Thoracic aorta (tissue), 2 donors: ENCODE results near the gene CYP19A1. TPM values are rescaled to one million over a fixed set of nuclear protein-coding genes. Genes with fewer than 3 reads are reported as not detected.

Source experiments
- ATAC-seq: fragments of 150-250 bp; one replicate; pipeline ENCODE4 v1.8.0; 2017; ENCODE audit warnings: low read depth; ENCODE audit not compliant: insufficient number of reproducible peaks, low FRiP score
- DNase-seq: peaks from one replicate; pipeline ENCODE4 v3.0.0-alpha.2; 2020; ENCODE audit warnings: low spot score
- H3K27ac ChIP-seq, 2 donors: fragments of 200-600 bp; sonication (generic); 1 replicate in 1 of 2; 2 replicates in 1 of 2; pipeline ENCODE4 v1.5.1; 2016; ENCODE audit warnings: mild to moderate bottlenecking in 2 of 2, moderate library complexity in 2 of 2
- H3K27me3 ChIP-seq: fragments of 200-600 bp; sonication (generic); replicated peaks from 2 replicates; pipeline ENCODE4 v1.6.0; 2016; ENCODE audit warnings: mild to moderate bottlenecking; ENCODE audit not compliant: insufficient read depth
- H3K36me3 ChIP-seq: fragments of 200-600 bp; sonication (generic); one replicate; pipeline ENCODE4 v1.5.1; 2016
- H3K4me1 ChIP-seq, 2 donors: fragments of 200-600 bp; sonication (generic); 1 replicate in 1 of 2; 2 replicates in 1 of 2; pipeline versions ENCODE4 v1.5.1 to v1.6.0; 2016; ENCODE audit warnings: low read depth in 2 of 2, mild to moderate bottlenecking in 1 of 2; ENCODE audit not compliant: control insufficient read depth in 1 of 2
- H3K4me3 ChIP-seq: fragments of 200-600 bp; sonication (generic); 2 replicates; pipeline ENCODE4 v1.5.1; 2016; ENCODE audit warnings: mild to moderate bottlenecking
- H3K9me3 ChIP-seq: fragments of 200-600 bp; sonication (generic); 2 replicates; pipeline ENCODE4 v1.5.1; 2016
- total RNA-seq, 2 donors: library from RNA; depleted of rRNA; stranded (reverse); fragments of >200 nt; gene quantifications; one replicate each; pipeline versions ENCODE4 v1.1.0 to v1.2.3, GENCODE V29; 2016
- TF ChIP-seq, protein P1 (sequence below): fragments of 200-600 bp; sonication (generic); IDR thresholded peaks from one replicate; pipeline ENCODE4 v1.5.1; 2019; ENCODE audit warnings: antibody characterized with exemption

The CYP19A1 gene
- total RNA-seq, 2 donors from 2014 or later = 0.54 to 3.1 TPM

DNA sequence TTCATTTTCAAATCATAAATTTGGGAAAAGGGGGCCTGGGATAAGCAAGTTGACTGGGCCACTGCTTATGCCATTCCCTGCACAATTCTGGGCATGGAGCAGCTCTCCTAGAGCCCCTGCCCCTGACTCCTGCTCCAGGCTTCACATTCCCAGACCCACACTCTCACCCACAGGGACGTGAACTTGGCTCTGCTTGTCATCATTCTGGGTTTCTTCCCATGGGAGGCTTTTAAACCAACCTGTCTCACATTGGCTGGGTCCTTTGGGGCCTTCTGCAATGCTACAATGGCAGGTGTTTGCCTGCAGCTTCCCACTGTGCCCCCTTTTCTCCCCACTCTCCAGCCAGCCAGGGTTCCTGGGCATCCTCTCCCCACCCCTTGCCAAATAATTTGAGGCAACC lies 49.1 kb downstream of the CYP19A1 start:
- H3K9me3 ChIP-seq = no peaks in the 10 kb centered on the region
- no peak for ATAC-seq

DNA sequence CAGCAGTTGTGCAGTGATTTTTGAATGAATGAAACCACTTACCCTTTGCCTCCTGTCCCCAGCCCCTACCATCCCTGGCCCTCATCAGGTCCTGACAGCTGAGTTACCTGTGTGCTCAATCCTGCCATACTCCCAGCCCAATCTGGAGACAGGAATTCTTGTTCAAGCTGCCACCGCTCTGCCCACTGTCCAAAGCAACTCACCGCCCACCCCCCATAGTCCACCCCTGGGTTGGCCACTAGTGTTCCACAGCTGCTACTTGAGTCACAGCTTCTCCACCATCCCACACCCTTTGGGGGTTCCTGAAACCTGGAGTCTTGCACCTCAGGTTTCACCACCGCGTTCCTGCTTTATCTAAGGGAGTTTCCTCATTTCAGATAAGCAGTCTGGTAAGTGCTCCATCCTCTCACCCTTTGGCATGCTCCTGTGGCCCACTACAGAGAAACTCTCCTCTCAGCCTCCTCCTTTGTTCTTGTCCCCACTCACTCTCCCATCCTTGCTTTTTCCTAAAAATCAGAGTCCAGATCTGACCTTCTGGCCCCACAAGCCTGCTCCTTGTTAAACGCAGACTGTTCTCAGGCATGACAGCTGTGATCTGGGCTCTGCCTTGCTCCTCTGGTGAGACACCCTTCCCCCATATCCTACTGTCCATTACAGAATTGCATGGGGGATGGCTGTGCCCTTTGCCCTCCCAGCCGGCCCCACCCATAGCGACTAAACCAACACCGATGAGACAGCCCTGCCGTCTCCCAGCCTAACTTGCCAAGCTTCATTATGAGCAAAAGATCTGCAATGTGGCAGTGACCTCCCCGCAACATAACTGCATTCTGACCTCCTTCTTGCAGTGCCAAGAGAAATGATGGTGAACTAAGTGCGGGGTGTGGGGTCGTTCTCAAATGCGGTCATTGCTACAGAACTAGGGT lies 50.0 kb downstream of the CYP19A1 start:
- H3K27me3 ChIP-seq = no peaks in the 10 kb centered on the region
- ATAC-seq (no peak), DNase-seq (no peak)
- H3K27ac ChIP-seq = no peak overlapping the region
- no peak overlapping the region for H3K4me3 ChIP-seq
- H3K4me1 ChIP-seq = no peaks in the 10 kb centered on the region
- TF ChIP-seq, protein P1, sequence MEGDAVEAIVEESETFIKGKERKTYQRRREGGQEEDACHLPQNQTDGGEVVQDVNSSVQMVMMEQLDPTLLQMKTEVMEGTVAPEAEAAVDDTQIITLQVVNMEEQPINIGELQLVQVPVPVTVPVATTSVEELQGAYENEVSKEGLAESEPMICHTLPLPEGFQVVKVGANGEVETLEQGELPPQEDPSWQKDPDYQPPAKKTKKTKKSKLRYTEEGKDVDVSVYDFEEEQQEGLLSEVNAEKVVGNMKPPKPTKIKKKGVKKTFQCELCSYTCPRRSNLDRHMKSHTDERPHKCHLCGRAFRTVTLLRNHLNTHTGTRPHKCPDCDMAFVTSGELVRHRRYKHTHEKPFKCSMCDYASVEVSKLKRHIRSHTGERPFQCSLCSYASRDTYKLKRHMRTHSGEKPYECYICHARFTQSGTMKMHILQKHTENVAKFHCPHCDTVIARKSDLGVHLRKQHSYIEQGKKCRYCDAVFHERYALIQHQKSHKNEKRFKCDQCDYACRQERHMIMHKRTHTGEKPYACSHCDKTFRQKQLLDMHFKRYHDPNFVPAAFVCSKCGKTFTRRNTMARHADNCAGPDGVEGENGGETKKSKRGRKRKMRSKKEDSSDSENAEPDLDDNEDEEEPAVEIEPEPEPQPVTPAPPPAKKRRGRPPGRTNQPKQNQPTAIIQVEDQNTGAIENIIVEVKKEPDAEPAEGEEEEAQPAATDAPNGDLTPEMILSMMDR = no peak
- no peaks in the 10 kb centered on the region for H3K36me3 ChIP-seq
- no peaks in the 10 kb centered on the region for H3K9me3 ChIP-seq

More for the DNA sequence above, 49.1 kb downstream of the CYP19A1 start:
- Histone ChIP-seq H3K36me3 (no peaks in the 10 kb centered on the region), H3K4me3 (no peak overlapping the region), H3K27me3 (no peaks in the 10 kb centered on the region), H3K4me1 (no peaks in the 10 kb centered on the region), H3K27ac (no peak overlapping the region)
- TF ChIP-seq, protein P1 = no peak
- DNase-seq = no peak

DNA sequence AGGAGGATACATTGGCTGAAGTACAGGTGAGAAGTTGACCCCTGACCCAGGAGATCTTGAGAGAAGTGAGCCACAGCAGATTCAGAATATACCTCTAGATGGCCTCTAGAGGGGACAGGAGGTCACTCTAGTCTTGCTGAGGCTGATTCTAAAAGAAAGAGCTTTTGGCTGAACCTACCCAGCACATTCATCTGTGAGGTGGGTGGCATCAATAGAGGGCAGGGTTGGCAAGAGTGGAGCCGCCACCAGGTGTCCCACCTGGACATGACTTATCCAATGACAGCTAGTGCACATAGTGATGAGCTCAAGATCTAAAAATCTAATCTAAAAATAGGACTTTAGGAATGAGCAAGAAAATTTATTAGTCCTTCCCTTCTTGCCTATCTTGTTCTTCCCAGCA lies 51.6 kb downstream of the CYP19A1 start:
- TF ChIP-seq, protein P1 = no peak
- Histone ChIP-seq H3K36me3 (no peaks in the 10 kb centered on the region), H3K4me3 (no peak overlapping the region), H3K4me1 (peaks cover 6 to 8% of the 10 kb centered on the region in 2 donors), H3K27ac (no peak overlapping the region), H3K9me3 (no peaks in the 10 kb centered on the region), H3K27me3 (no peaks in the 10 kb centered on the region)
- no peak for DNase-seq
- ATAC-seq = no peak

DNA sequence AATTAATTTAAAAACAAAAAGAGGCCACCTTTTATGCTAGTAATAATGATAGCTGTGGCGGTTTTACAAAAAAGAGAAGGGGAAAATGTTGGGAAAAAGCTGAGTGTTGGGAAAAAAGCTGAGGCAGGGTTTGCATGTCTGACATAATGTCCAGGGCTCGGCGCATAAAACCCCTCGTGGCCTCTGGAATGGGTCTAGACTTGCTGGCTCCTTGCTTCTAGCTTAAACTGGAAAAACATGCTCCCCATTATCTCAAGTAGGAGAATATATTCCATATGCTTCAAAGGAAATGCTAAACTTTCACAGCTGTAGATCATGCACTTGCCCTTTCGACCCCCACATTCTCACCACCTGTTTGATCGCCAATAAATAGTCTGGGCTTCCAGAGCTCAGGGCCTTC lies 53.0 kb downstream of the CYP19A1 start:
- Histone ChIP-seq H3K36me3 (no peaks in the 10 kb centered on the region), H3K4me3 (no peak overlapping the region), H3K27me3 (no peaks in the 10 kb centered on the region), H3K27ac (no peak overlapping the region), H3K9me3 (no peaks in the 10 kb centered on the region), H3K4me1 (peaks cover 7 to 16% of the 10 kb centered on the region in 2 donors)
- TF ChIP-seq, protein P1 = no peak
- ATAC-seq = no peak
- DNase-seq = no peak

DNA sequence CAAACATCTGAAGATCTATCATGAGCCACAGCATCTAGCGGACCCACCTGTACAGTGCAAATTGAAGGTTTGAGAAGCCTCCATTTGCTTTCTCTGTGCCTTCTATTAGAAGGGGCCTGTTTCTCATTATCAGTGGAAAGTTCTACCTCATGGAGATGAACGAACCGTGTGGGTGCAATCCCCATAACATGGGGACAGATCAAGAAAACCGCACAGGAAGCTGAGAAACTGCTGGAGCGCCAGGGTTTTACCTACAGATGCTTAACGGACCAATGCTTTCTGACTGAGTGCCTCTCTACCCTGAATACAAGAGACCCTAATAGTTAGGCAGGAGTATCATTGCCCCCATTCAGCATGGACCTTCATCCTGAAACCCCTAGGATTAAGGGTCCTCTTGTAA lies 53.5 kb downstream of the CYP19A1 start:
- Histone ChIP-seq H3K4me3 (no peak overlapping the region), H3K27ac (no peak overlapping the region), H3K36me3 (no peaks in the 10 kb centered on the region), H3K9me3 (no peaks in the 10 kb centered on the region), H3K27me3 (no peaks in the 10 kb centered on the region), H3K4me1 (peaks cover 7 to 16% of the 10 kb centered on the region in 2 donors)
- no peak for DNase-seq
- ATAC-seq = no peak
- TF ChIP-seq, protein P1 = no peak
